ENCODE measurements around the gene ATG7.
A peak's percentile ranks its signal among the peaks of the same experiment; 100 is the strongest.
"Not testable (repeated sequence)": the region's sequence is repeated elsewhere in the genome, so short reads cannot be mapped to it uniquely, and the experiment has no call there.

The ATG7 gene

DNA sequence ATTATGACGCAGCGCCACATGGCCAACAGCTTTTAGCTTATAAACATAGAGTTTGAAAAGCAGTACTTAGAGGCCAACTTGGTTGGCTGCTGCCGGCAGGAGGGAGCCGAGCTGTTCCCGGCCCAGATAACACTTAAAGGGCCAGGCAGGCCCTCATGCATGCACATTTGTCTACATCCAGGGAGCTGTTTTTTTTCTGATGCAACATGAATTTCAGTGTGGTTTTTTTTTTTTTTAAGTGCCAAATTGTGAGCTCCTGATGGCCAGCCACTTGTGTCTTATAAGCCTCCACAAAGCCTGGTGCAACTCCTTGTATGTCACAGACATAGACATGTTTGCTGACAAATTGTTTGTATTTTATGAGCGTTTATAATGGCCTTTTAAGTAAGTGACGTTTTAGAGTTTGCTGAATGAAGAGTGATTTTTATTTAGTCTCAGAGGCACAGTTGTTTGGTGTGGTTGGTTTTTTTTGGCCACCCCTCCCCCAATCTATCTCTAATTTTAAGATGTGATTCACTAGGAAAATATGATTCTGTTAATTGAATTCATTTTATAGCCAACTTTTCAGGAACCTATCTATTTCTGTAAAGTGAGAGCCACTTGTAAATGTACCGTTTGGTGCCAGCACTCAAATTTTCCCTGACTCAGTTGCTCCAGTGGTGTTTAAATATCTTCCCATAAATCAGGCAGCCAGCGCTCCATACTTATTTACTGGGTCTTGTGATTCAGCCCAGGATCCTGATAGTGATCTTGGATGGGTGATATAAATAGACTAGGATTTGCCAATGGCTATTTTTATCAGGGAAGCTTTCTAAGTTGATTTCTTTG is 237.2 kb downstream of the ATG7 start:
- H3K36me3 ChIP-seq, result no peaks in the 10 kb centered on the region
- H3K4me3 ChIP-seq (ENCODE audit: low read depth, low read length), result no peak overlapping the region
- no peaks in the 10 kb centered on the region for H3K9me3 ChIP-seq (ENCODE audit: severe bottlenecking)
- no peaks in the 10 kb centered on the region for H3K27me3 ChIP-seq (ENCODE audit: insufficient read depth, low read depth, severe bottlenecking)
- peak overlapping the region; percentile 75 for H3K27ac ChIP-seq
- peak; percentile 38 for DNase-seq
- TF ChIP-seq CTCF (IDR thresholded peaks at IDR 0.05; ENCODE audit: low read depth, low read length), result no peak

DNA sequence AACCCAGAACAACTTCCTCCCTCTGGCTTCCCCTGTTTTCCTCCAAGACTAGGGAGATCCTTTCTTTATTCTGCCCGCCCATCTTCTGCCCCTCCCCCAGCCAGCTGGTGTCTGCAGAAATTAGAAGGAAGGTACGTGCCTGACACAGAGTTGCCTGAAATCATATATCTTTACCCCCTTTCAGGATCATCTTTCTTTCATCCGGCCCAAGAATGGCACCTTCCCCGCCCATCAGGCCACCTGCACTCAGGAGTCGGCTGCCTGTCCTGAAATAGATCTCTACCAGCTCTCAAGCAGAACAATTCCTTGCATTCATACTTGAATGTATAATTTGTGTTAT is 237.8 kb downstream of the ATG7 start:
- Histone ChIP-seq H3K27ac (peak overlapping the region; percentile 75), H3K27me3 (ENCODE audit: insufficient read depth, low read depth, severe bottlenecking) (no peaks in the 10 kb centered on the region), H3K36me3 (no peaks in the 10 kb centered on the region), H3K4me3 (ENCODE audit: low read depth, low read length) (no peak overlapping the region), H3K9me3 (ENCODE audit: severe bottlenecking) (no peaks in the 10 kb centered on the region)
- TF ChIP-seq CTCF (IDR thresholded peaks at IDR 0.05; ENCODE audit: low read depth, low read length), result no peak
- peak; percentile 65 for DNase-seq

DNA sequence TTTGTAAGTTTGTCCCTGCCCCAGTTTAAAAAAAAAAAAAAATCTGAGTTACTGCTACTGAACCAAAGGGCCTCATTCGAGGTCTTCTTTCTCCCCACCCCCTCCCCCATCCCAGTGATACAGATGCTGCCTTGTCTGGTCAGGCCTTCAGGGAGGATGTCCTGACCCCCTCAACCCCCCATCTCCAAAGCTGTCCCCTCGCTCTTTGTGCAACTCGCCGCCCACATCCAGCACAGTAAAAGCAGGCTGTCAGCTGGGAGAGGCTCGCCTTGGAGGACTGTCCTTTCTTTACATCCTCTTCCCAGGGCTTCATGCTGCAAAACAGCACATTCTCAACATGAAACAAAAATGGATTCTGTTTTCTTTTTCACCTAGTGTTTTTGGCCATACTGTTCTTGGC is 238.2 kb downstream of the ATG7 start:
- H3K9me3 ChIP-seq (ENCODE audit: severe bottlenecking), result no peaks in the 10 kb centered on the region
- H3K4me3 ChIP-seq (ENCODE audit: low read depth, low read length), result no peak overlapping the region
- no peaks in the 10 kb centered on the region for H3K27me3 ChIP-seq (ENCODE audit: insufficient read depth, low read depth, severe bottlenecking)
- H3K36me3 ChIP-seq, result no peaks in the 10 kb centered on the region
- TF ChIP-seq CTCF (IDR thresholded peaks at IDR 0.05; ENCODE audit: low read depth, low read length), result no peak
- DNase-seq, result no peak
- H3K27ac ChIP-seq, result peak overlapping the region; percentile 75

DNA sequence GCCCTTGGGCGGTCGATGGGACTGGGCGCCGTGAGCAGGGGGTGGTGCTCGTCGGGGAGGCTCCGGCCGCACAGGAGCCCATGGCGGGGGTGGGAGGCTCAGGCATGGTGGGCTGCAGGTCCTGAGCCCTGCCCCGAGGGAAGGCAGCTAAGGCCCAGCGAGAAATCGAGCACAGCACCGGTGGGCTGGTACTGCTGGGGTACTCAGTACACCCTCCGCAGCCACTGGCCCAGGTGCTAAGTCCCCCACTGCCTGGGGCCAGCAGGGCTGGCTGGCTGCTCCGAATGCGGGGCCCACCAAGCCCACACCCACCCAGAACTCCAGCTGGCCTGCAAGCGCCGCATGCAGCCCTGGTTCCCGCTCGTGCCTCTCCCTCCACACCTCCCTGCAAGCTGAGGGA is 239.4 kb downstream of the ATG7 start:
- not testable (repeated sequence) for DNase-seq; H3K9me3 ChIP-seq (ENCODE audit: severe bottlenecking); H3K36me3 ChIP-seq

GRCh38 chr3:11513125-11513816 is 241.1 kb downstream of the ATG7 start:
- not testable (repeated sequence) for H3K9me3 ChIP-seq (ENCODE audit: severe bottlenecking); H3K27ac ChIP-seq; H3K27me3 ChIP-seq (ENCODE audit: insufficient read depth, low read depth, severe bottlenecking); DNase-seq; H3K4me3 ChIP-seq (ENCODE audit: low read depth, low read length); H3K36me3 ChIP-seq

More for the DNA sequence above, 239.4 kb downstream of the ATG7 start:
- H3K27me3 ChIP-seq (ENCODE audit: insufficient read depth, low read depth, severe bottlenecking); H3K4me3 ChIP-seq (ENCODE audit: low read depth, low read length); H3K27ac ChIP-seq: not testable (repeated sequence)

DNA sequence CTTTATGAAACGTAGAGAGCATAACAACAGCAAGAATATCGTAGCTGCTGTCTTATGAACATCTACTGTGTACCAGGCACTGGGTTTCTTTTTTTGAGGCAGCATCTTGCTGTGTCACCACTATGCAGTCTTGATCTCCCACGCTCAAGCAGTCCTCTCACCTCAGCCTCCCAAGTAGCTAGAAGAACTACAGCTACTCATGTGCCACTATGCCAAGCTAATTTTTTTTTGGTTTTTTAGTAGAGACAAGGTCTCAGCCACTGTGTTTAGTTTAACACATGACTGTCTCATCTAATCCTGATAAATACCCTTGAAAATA is 241.6 kb downstream of the ATG7 start:
- DNase-seq, result no peak
- Histone ChIP-seq H3K4me3 (ENCODE audit: low read depth, low read length) (no peak overlapping the region), H3K27me3 (ENCODE audit: insufficient read depth, low read depth, severe bottlenecking) (no peaks in the 10 kb centered on the region), H3K9me3 (ENCODE audit: severe bottlenecking) (no peaks in the 10 kb centered on the region), H3K36me3 (no peaks in the 10 kb centered on the region), H3K27ac (no peak overlapping the region)
- TF ChIP-seq CTCF (IDR thresholded peaks at IDR 0.05; ENCODE audit: low read depth, low read length), result no peak
